ENCODE measurements around the gene SPATA2.

SPATA2 gene

GRCh38 chr20:49859011-49859410 lies 56.3 kb downstream of the SPATA2 start:
- DNase-seq (ENCODE audit: low read depth in 2 of 2): no peak

GRCh38 chr20:49858076-49858585 lies 57.2 kb downstream of the SPATA2 start:
- no peak for DNase-seq (ENCODE audit: low read depth in 2 of 2)

- no peak for DNase-seq (ENCODE audit: low read depth in 2 of 2)
Observed at GRCh38 chr20:49856904-49857303, 58.4 kb downstream of the SPATA2 start.

DNA sequence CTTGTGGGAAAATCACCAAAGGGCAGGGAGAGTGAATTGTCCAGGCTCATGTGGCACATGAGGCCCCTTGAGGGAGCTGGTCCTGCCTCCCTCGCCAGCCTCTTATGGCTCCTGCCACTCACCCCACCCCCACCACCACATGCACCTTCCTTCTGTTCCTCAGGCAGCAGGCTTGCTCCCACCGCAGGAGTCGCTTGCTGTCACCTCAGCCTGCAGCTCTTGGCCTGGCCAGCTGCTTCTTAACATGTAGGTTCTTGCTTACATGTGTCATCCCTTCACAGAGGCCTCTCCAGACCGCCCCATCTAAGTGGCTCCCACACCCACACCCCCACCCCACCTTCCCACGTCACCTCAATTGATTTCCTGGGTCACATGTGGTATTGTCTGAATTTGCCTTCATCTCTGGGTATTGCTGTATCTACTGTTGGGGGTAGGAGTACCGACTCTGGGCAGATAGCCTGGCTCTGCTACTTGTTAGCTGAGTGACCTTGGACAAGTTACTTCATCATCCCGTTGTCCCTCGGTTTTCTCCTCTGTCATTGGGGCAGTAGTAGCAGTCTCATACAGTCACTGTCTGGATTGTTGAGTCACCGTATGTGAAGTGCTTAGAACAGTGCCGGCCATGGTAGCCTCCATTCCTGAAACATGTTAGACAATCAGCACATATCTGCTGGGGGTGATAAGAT lies 61.0 kb downstream of the SPATA2 start:
- DNase-seq (ENCODE audit: low read depth in 2 of 2): no peak

DNA sequence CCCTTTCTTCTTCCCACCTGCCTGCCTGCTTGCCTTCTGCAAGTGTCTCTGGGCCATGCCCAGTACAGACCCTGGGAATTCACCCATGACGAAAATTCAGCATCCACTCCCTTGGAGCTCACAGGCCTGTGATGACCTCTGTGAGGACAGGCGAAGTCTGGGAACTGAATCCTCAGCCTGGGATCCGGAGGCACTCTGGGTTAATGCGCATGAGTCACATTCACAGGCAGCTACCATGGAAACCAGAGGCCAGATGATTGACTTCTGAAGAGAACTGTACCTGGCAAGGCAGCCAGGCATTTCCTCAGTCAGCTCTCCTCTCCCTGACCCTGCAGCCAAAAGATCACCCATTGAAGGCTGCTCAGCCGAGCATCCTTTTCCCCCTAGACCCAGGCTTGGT lies 61.7 kb downstream of the SPATA2 start:
- no peak for DNase-seq (ENCODE audit: low read depth in 2 of 2)

Measured in stimulated activated CD4-positive, alpha-beta T cell treated with anti-CD3 and anti-CD28 coated beads, Interleukin-4, amount 100 ng/mL, for 48 hours (primary cell).